ENCODE results near the gene SIK3. TPM values are rescaled to one million over a fixed set of nuclear protein-coding genes. Genes with fewer than 3 reads are reported as not detected.
"Not testable (repeated sequence)": the region's sequence is repeated elsewhere in the genome, so short reads cannot be mapped to it uniquely, and the experiment has no call there.

SIK3 gene
- total RNA-seq, 2 experiments from 2014 or later: 44.7 to 45.8 TPM

DNA sequence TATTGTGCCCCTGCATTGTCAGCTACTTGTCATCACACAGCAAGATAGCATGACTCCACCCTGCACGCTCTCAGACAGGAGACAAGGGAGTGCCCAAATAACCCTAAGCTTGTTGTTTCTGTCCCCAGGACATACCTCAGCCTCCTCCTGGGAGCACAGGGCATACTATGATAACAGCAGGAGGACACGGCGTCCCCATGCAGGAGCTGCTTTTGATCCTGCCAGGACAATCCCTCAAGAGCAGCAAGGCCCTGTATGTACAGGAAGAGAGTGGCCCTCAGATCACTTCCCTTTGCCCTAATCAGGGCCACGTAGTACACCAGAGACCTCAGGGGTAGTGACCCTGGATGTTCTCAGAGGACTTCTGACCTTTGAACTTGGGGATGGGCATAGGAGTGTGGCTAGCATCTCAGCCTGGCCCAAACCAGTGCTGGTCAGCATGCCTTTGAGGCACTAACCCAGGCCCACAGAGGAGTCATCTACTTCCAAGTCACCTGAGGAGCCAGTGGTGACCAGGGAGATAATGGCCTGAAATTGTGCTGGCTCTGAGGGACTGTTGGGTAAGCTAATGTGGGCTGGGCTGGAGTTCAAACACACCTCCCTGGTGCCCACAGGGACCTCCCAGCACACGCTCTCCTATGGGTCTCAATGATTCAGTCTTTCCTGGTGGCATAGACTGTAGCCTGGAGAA, 284.3 kb downstream of the SIK3 start:
- ATAC-seq (ENCODE audit: low read depth) (no peak), DNase-seq (no peak)
- Mint-ChIP-seq H3K27ac (no peak overlapping the region), H3K27me3 (peaks cover 6% of the 10 kb centered on the region), H3K4me3 (no peak overlapping the region), H3K4me1 (no peaks in the 10 kb centered on the region), H3K36me3 (no peaks in the 10 kb centered on the region), H3K9me3 (no peaks in the 10 kb centered on the region)
- POLR2A ChIA-PET: interaction anchor here (0.7 to 1.2 kb wide), 3 partner anchors 19 to 22 kb away, joined by 3 to 4 read pairs (median 3); no protein-coding TSS in a partner anchor

DNA sequence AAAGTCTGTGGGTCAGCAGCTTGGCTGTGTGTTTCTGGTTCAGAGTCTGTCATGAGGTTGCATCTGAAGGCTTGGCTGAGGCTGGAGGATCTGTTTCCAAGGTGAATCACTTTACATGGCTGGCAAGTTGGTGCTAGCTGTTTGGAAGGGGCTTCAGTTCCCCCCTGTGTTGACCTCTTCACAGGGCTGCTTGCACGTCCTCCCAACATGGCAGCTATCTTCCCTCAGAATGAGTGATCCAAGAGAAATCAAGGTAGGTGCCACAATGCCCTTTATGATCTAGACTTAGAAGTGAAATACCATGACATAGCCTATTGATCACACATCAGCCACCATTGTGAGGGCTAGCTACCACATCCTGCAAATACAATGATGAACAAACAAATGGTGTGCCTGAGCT, 285.1 kb downstream of the SIK3 start:
- H3K27ac Mint-ChIP-seq: no peak overlapping the region
- H3K4me3 Mint-ChIP-seq: no peak overlapping the region
- peaks cover 6% of the 10 kb centered on the region for H3K27me3 Mint-ChIP-seq
- DNase-seq (no peak), ATAC-seq (ENCODE audit: low read depth) (no peak)
- H3K9me3 Mint-ChIP-seq: no peaks in the 10 kb centered on the region
- H3K36me3 Mint-ChIP-seq: no peaks in the 10 kb centered on the region
- H3K4me1 Mint-ChIP-seq: no peaks in the 10 kb centered on the region
- POLR2A ChIA-PET: interaction anchor here (1.2 kb wide), 1 partner anchor 22 kb away, joined by 4 read pairs; no protein-coding TSS in a partner anchor

DNA sequence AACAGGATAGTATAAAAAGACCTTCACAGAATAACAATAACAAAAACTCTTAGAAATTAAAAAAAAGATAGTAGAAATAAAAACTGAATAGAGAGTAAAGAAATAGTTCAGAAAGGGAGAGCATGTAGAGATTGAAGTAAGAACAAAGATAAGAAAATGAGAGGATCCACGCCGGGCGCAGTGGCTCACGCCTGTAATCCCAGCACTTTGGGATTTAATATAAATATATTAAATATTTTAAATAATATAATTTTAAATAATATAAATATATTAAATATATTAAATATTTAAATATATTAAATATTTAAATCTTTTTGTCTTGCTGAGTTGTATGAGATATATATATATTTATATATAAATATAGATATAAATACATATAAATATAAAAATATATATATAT, 286.1 kb downstream of the SIK3 start:
- DNase-seq: no peak
- POLR2A ChIA-PET: no interaction called here
- no peak overlapping the region for H3K27ac Mint-ChIP-seq
- no peak overlapping the region for H3K4me3 Mint-ChIP-seq
- H3K36me3 Mint-ChIP-seq: no peaks in the 10 kb centered on the region
- H3K4me1 Mint-ChIP-seq: no peaks in the 10 kb centered on the region
- H3K27me3 Mint-ChIP-seq: peaks cover 8% of the 10 kb centered on the region
- ATAC-seq (ENCODE audit: low read depth): no peak
- no peaks in the 10 kb centered on the region for H3K9me3 Mint-ChIP-seq

DNA sequence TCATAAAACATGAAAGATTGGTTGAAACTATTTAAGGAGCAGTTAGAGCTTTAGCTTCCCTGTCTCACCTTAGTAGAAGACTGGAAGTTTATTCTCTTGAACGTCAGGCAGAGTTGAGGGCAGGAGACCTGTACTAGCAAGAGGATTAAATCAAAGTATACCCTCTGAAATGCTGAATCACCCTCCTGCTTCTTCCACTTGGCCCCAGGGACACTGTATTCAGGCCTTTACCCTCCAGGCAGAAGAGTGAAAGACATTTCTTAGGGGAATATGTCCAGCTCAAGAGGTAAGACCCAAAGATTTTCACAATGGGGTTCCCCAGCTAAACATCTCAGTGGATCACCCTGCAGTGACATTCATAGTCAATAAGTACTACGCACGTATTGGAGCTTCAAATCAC, 287.0 kb downstream of the SIK3 start:
- Mint-ChIP-seq H3K27ac (no peak overlapping the region), H3K36me3 (no peaks in the 10 kb centered on the region), H3K4me3 (no peak overlapping the region), H3K27me3 (peaks cover 13% of the 10 kb centered on the region), H3K9me3 (no peaks in the 10 kb centered on the region), H3K4me1 (no peaks in the 10 kb centered on the region)
- ATAC-seq (ENCODE audit: low read depth): no peak
- DNase-seq: no peak
- POLR2A ChIA-PET: interaction anchor here (0.7 kb wide), 1 partner anchor 288 kb away, joined by 6 read pairs; no protein-coding TSS in a partner anchor

DNA sequence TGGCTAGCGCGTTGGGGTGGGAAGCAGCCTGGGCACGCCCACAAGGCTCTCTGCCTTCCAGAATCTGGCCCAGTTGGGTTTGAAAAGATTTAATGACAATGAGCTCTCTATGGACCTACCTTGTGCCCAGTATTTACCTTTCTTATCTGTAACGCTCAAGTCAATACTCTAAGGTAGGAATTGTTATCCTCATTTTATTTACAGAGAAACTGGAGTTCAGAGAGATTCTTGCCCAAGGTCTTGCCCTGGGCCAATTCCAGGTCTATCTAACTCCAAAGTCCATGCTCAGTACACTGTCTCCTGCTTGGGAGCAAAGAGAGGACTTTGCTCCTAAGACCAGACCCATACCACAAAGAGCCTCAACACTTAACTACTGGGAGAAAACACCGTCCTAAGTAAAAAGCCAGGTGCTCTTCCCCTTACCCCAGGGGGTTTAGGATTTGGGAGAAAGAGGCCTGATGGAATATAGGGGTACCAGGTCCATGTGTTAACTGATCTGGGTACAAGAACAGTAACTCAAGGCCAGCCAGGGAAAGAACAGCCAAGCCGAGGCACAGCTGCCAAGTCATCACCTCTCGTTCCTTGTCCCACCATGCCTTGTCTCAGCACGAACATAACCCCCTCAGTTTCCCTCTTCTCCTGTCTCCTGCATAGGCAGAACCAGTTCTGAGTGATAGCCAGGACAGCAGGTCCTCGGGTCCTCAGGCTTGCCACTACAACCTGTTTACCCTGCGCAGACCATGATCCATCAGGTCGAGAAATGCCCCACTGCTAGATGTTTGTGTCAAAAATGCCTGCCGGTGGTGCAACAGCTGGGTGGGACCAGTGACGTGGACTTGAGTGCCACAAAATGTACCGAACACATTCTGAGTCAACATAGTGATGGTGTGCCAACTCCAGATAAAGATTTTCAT, 289.7 kb downstream of the SIK3 start:
- H3K9me3 Mint-ChIP-seq: no peaks in the 10 kb centered on the region

DNA sequence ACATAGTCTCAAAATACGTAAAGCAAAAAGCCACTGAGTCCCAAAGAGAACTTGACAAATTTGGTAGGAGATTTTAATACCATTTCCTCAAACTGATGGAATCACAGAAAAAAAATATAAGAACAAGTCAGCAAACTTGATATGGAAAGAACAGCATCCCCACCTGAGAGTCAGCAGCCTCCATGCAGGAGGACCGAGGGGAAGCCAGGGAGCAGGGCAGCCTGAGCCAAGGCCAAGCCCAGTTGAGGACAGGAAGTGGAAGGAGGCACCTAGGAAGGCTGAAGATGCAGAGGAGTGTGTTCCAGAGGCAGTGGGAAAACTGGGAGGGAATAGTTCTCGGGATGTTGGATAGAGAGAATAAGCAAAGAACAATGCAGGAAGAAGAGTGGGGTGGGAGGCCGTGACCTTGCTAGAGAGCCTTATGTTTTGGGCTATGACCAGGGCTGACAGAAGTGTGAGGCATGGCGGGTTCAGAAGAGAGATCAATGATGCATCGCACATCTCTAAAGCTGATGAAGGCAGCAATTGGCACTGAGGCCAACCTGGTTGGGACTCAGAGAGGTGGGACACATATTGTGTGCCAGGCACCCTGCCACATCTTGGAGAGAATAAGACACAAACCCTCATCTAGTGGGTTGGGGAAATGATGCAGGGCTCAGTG, 290.5 kb downstream of the SIK3 start:
- no peak for DNase-seq
- Mint-ChIP-seq H3K27ac (no peak overlapping the region), H3K9me3 (no peaks in the 10 kb centered on the region), H3K4me3 (no peak overlapping the region), H3K4me1 (no peaks in the 10 kb centered on the region), H3K36me3 (no peaks in the 10 kb centered on the region), H3K27me3 (peaks cover 14% of the 10 kb centered on the region)
- POLR2A ChIA-PET: no interaction called here
- ATAC-seq (ENCODE audit: low read depth): no peak

More for the DNA sequence above, 289.7 kb downstream of the SIK3 start:
- H3K27ac Mint-ChIP-seq: no peak overlapping the region
- H3K27me3 Mint-ChIP-seq: peaks cover 13% of the 10 kb centered on the region
- POLR2A ChIA-PET: no interaction called here
- no peaks in the 10 kb centered on the region for H3K4me1 Mint-ChIP-seq
- DNase-seq: no peak
- no peak for ATAC-seq (ENCODE audit: low read depth)
- H3K36me3 Mint-ChIP-seq: no peaks in the 10 kb centered on the region
- no peak overlapping the region for H3K4me3 Mint-ChIP-seq

DNA sequence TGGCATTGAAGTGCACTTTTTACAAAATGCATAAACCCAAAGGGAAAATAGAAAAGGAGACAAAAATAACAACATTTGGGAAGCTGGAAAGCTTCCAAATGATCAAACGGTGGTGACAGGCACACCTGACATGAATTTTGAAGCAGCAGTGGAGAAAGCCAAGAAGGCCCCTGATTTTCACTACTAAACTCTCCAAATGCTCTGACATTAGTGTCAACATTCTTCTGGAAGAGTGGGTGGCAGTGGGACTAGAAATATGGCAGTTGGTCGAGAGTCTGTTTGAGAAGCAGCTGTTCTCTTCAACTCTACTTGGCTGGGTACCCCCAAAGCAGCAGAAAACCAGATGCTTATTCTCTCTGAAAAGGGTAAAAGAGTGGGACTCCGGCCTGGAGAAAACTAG, 294.2 kb downstream of the SIK3 start:
- Mint-ChIP-seq H3K4me1 (no peaks in the 10 kb centered on the region), H3K27me3 (peaks cover 26% of the 10 kb centered on the region), H3K4me3 (no peak overlapping the region), H3K9me3 (no peaks in the 10 kb centered on the region), H3K36me3 (no peaks in the 10 kb centered on the region), H3K27ac (no peak overlapping the region)
- ATAC-seq (ENCODE audit: low read depth) (no peak), DNase-seq (no peak)
- POLR2A ChIA-PET: no interaction called here

DNA sequence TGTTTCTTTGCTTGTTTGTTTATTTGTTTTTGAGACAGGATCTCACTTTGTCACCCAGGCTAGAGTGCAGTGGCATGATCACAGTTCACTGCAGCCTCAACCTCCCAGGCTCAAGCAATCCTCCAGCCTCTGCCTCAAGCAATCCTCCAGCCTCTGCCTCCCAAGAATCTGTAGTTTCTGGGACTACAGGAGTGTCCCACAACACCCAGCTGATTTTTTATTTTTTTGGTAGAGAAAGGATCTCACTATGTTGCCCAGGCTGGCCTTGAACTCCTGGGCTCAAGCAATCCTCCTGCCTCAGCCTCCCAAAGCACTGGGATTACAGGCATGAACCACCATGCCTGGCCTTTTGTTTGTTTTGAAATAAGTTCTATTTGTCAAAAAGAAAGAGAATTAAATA, 296.6 kb downstream of the SIK3 start:
- H3K4me3 Mint-ChIP-seq; H3K27ac Mint-ChIP-seq; H3K9me3 Mint-ChIP-seq; POLR2A ChIA-PET; DNase-seq; ATAC-seq (ENCODE audit: low read depth); H3K4me1 Mint-ChIP-seq; H3K36me3 Mint-ChIP-seq: not testable (repeated sequence)
- H3K27me3 Mint-ChIP-seq: peaks cover 33% of the 10 kb centered on the region

DNA sequence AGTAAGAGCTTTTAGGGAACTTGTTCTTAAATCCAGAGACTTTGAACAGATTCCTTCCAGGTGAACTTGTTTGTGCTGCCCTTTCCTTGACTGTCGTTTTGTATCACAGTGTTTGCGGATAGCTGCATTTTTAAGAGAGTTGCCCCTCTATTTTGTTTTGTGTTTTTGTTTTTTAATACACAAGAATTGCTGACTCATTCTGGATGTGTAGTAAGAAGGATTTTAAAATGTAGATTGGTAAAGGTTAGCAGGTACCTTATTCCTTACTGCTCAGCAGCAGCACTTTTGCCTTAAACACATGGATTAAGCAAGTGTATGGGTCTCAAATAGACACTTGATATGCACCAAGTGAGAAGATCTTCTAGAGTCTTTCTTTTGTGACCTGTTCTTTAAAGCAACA, 297.6 kb downstream of the SIK3 start:
- Mint-ChIP-seq H3K27ac (no peak overlapping the region), H3K4me3 (no peak overlapping the region), H3K9me3 (no peaks in the 10 kb centered on the region), H3K36me3 (no peaks in the 10 kb centered on the region), H3K4me1 (no peaks in the 10 kb centered on the region), H3K27me3 (peaks cover 31% of the 10 kb centered on the region)
- ATAC-seq (ENCODE audit: low read depth) (no peak), DNase-seq (no peak)
- POLR2A ChIA-PET: no interaction called here

DNA sequence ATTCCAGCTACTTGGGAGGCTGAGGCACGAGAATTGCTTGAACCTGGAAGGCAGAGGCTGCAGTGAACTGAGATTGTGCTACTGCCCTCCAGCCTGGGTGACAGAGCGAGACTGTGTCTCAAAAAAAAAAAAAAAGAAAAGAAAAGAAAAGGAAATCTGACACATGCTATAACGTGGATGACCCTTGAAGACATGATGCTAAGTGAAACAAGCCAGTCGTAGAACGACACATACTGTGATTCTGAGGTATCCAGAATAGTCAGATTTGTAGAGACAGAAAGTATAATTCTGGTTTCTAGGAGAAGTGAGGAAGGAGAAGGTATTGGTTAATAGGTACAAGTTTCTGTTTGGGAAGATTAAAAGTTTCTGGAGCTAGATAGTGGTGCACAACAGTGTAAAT, 299.9 kb downstream of the SIK3 start:
- Mint-ChIP-seq H3K4me1 (no peaks in the 10 kb centered on the region), H3K27me3 (peaks cover 33% of the 10 kb centered on the region), H3K36me3 (no peaks in the 10 kb centered on the region), H3K27ac (no peak overlapping the region), H3K9me3 (no peaks in the 10 kb centered on the region), H3K4me3 (no peak overlapping the region)
- POLR2A ChIA-PET: no interaction called here
- DNase-seq (no peak), ATAC-seq (ENCODE audit: low read depth) (no peak)

DNA sequence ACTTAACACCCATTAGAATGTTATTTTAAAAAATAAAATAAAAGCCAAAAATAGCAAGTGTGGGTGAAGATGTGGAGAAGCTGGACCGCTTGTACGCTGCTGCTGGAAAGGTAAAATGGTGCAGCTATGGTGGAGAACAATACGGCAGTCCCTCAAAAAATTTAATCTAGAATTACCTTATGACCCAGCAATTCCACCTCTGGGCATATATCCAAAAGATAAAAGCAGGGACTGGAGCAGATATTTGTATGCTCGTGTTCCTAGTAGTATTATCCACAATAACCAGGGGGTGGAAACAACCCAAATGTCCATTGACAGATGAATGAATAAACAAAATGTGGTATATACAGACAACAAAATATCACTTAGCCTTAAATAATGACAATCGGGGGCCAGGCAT, 300.4 kb downstream of the SIK3 start:
- POLR2A ChIA-PET: no interaction called here
- Mint-ChIP-seq H3K27me3 (peaks cover 33% of the 10 kb centered on the region), H3K9me3 (no peaks in the 10 kb centered on the region), H3K4me1 (peaks cover 3% of the 10 kb centered on the region), H3K4me3 (no peak overlapping the region), H3K27ac (no peak overlapping the region), H3K36me3 (no peaks in the 10 kb centered on the region)
- DNase-seq: no peak
- no peak for ATAC-seq (ENCODE audit: low read depth)

DNA sequence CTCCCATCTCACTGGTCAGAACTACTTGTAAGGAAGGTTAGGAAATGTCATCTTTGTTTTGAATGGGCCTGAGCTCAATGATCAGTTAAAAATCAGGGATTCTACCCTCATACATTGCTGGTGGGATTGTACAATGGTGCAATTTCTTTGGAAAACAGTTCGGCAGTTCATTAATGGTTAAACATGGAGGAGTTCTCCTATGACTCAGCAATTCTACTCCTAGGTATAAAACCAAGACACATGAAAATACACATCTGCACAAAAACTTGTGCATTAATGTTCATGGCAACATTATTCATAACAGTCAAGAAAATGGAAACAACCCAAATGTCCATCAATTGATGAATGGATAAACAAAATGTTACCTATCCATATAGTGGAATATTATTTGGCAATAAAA, 301.7 kb downstream of the SIK3 start:
- H3K36me3 Mint-ChIP-seq: no peaks in the 10 kb centered on the region
- peaks cover 3% of the 10 kb centered on the region for H3K4me1 Mint-ChIP-seq
- POLR2A ChIA-PET: interaction anchor here (0.6 to 1.2 kb wide), 2 partner anchors 57 to 531 kb away, joined by 4 to 5 read pairs; partner anchors contain the start of gene CEP164
- H3K4me3 Mint-ChIP-seq: no peak overlapping the region
- peaks cover 27% of the 10 kb centered on the region for H3K27me3 Mint-ChIP-seq
- no peak for ATAC-seq (ENCODE audit: low read depth)
- no peak overlapping the region for H3K27ac Mint-ChIP-seq
- H3K9me3 Mint-ChIP-seq: no peaks in the 10 kb centered on the region
- no peak for DNase-seq

DNA sequence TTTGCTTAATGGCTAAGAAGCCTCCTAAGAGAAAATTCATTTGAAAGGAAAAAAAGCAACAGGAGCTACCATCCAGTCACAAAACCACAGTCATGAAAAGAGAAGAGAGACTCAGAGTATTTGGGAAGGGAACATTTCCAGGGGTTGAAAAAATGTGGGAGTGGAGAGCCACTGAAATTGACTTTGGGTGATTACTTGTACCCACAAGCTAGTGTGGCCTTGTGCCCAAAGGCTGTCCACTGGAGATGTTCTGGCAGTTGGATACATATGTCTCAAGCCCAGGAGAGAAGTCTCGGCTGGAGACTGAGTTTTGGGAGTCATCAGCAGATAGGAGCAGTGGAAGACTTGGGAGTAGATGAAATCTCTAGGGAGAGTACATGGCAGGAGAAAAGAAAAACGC, 303.4 kb downstream of the SIK3 start:
- Mint-ChIP-seq H3K27me3 (peaks cover 21% of the 10 kb centered on the region), H3K4me1 (peaks cover 5% of the 10 kb centered on the region), H3K4me3 (no peak overlapping the region), H3K27ac (no peak overlapping the region), H3K36me3 (no peaks in the 10 kb centered on the region), H3K9me3 (no peaks in the 10 kb centered on the region)
- ATAC-seq (ENCODE audit: low read depth) (no peak), DNase-seq (no peak)
- POLR2A ChIA-PET: interaction anchor here (1.2 kb wide), 1 partner anchor 15 kb away, joined by 3 read pairs; no protein-coding TSS in a partner anchor
